ENCODE results near the gene ART1.
"Not testable (repeated sequence)": the region's sequence is repeated elsewhere in the genome, so short reads cannot be mapped to it uniquely, and the experiment has no call there.

The ART1 gene

GRCh38 chr11:3632070-3632660, 12.8 kb upstream of the ART1 start:
- no peak for DNase-seq (ENCODE audit: low read depth in 2 of 2)

- DNase-seq (ENCODE audit: low read depth in 2 of 2), result no peak
Measured at GRCh38 chr11:3635641-3636375, 9.1 kb upstream of the ART1 start.

DNA sequence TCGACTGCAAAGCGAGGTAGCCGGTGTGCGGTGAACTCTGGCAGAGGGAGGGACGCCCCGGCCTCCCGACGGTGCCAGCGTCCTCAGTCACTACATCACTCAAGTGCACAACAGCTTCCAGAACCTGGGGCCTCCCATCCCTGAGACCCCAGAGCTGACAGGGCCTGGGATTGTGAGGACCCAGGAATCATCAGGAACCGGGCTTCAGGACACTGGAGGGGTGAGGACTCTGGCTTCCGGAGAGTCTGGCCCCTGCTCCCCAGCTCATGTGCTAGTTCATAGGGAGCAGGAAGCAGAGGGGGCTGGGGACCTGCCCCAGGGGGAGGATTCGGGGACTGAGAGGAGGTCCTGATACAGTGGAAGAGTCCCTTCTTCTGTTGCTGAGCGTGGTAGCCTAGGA, 7.7 kb upstream of the ART1 start:
- no peak for DNase-seq (ENCODE audit: low read depth in 2 of 2)

DNA sequence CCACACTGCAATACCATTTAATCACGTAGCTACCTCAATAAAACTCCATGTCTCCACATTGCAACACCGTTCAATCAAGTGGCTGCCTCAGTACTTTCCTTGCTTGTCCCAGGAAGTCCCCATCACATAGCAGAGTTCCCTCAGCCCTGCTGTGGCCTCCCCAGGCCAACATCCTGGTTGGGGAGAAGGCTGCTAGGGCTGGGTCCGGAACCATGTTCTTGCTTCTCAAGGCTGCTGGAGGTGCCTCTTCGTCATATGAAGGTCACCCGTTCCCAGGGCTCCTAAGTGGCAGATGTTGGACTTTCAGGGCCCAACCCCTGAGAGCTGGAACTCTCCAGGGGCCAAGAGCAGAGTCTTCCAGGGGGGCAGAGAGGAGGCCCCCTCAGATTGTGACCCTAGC, 6.4 kb upstream of the ART1 start:
- DNase-seq (ENCODE audit: low read depth in 2 of 2), result no peak

DNA sequence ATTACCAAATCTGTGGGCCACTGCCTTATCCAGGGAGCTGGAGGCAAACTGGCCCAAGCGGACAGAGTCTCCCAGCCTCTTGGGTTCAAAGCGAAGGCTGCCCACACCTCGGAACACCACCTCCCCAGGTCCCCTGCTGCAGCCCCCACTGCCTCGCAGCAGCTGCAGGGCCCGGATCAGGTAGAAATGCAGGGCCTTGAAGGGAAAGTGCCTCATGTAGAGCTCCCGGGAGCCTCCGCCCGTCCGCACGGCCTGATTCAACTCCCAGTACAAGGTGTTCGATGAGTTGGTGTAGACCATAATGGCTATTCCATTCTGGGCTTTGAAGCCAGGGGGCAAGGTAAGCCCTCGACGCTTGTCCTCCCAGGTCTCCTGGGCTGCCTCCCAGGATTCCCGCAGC, 5.1 kb upstream of the ART1 start:
- no peak for DNase-seq (ENCODE audit: low read depth in 2 of 2)

DNA sequence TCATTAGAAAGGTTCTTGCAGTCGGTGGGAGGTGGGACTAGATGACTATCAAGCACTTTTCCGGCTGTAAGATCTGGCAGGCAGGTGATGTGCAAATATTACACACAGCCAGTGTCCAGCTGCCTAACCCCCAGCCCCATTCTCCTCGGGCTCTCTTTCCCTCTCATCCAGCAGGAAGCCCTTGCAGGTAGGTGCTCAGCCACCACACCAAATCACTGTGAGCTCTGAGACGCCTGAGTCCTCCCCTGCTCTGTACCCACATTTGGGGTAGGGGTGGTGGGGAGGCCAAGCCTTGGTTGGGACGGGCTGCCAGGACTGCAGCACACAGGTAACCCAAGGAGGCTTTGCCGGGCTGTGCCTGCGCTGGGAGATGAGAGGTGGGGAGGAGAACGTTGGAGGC, 3.7 kb upstream of the ART1 start:
- DNase-seq (ENCODE audit: low read depth in 2 of 2), result no peak

DNA sequence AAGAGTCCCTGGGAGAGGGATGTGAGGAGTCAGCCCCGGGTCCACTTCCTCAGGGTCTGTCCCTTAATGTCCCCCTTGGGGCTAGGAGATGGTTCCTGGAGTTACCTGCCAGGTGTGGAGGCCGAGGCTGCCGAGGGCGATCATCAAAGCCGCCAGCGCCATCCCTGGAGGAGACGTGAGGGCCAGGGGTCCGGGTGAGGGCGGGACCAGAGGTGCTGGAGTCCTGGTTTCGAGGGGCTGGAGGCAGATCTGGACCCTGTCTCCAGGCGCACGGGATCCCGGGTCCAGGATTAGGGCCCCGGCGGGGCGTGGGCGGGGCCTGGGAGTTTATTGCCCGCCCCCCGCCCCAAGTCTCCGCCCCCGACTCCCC, 3.2 kb upstream of the ART1 start, which contains the start of gene ART5:
TSS of gene ART5 (minus strand) at position 292 of the 370 bp plus-strand sequence. CDS start at position 162, 130 bp downstream.
- DNase-seq (ENCODE audit: low read depth in 2 of 2), result no peak

- peak; percentile 8 to 34 for DNase-seq (ENCODE audit: low read depth in 2 of 2)
Measured at GRCh38 chr11:3642071-3642951, 2.6 kb upstream of the ART1 start.

DNA sequence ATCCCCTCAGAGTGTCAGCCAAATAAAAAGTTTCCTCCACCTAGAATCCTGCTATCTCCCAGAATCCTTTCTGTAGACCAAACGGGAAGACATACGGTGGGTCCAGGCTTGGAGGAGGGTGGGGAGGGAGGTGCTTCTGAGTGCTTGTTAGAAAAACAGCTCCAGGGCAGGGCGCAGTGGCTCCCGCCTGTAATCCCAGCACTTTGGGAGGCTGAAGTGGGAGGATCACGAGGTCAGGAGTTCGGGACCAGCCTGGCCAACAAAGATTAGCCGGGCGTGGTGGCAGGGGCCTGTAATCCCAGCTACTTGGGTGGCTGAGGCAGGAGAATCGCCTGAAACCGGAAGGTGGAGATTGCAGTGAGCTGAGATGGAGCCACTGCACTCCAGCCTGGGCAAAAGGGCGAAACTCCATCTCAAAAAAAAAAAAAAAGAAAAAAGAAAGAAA, 1.8 kb upstream of the ART1 start:
- not testable (repeated sequence) for DNase-seq (ENCODE audit: low read depth in 2 of 2)

GRCh38 chr11:3645552-3645951, 624 bp downstream of the ART1 start:
- DNase-seq (ENCODE audit: low read depth in 2 of 2), result no peak

DNA sequence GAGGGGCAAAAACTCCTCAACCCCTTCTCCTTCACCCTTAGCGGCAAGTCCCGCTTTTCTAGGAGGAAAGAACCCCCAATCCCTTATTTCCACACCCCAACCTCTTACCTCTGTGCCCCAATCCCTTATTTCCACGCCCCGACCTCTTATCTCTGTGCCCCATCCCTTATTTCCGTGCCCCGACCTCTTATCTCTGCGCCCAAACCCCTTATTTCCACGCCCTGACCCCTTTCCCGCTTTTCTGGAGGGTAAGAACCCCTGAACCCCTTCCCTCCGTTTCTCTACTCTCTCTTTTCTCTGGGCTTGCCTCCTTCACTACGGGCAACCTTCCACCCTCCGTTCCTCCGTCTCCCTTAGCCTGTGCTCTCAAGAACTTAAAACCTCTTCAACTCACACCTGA, 3.9 kb downstream of the ART1 start:
- not testable (repeated sequence) for DNase-seq (ENCODE audit: low read depth in 2 of 2)

GRCh38 chr11:3649374-3649773, 4.4 kb downstream of the ART1 start:
- not testable (repeated sequence) for DNase-seq (ENCODE audit: low read depth in 2 of 2)

DNA sequence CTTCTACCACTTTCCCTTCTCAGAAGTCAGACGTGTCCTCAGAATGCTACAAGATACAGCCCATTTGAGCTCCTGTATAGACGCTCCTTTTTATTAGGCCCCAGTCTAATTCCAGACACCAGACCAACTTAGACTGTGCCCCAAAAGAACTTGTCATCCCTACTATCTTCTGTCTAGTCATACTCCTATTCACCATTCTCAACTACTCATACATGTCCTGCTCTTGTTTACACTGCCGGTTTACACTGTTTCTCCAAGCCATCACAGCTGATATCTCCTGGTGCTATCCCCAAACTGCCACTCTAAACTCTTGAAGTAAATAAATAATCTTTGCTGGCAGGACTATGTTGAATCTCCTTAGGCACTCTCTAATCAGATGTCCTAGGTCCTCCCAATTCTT, 7.6 kb downstream of the ART1 start:
- not testable (repeated sequence) for DNase-seq (ENCODE audit: low read depth in 2 of 2)

- no peak for DNase-seq (ENCODE audit: low read depth in 2 of 2)
Measured at GRCh38 chr11:3655547-3655946, 10.6 kb downstream of the ART1 start.

DNA sequence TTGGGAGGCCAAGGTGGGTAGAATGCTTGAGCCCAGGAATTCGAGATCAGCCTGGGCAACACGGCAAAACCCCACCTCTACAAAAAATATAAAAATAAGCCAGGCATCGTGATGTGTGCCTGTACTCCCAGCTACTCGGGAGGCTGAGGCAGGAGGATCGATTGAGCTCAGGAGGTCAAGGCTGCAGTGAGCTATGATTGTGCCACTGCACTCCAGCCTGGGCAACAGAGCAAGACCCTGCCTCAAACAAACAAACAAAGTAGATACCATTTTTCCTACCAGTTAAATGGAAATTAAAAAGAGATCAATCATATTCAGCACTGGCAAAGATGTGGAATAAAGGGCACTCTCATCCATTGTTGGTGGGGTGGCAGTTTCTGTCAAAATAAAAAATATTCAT, 12.4 kb downstream of the ART1 start:
- DNase-seq (ENCODE audit: low read depth in 2 of 2), result not testable (repeated sequence)

DNA sequence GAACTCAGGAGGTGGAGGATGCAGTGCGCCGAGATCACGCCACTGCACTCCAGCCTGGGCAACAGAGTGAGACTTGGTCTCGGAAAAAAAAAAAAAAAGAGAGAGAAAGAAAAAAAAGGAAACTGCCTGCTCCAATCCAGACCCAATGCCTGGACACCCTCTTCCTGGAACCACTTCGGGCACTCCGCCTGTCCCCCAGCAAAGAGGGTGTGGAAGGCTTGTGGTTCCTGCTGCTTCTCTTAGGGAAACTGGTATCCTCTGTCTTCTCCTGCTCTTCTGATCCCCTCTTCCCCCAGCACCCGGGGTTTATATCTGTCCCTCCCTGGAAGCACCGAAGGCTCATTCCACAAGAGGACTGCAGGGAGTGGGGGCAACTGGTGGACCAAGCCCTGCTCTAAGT, 13.3 kb downstream of the ART1 start:
- no peak for DNase-seq (ENCODE audit: low read depth in 2 of 2)

DNA sequence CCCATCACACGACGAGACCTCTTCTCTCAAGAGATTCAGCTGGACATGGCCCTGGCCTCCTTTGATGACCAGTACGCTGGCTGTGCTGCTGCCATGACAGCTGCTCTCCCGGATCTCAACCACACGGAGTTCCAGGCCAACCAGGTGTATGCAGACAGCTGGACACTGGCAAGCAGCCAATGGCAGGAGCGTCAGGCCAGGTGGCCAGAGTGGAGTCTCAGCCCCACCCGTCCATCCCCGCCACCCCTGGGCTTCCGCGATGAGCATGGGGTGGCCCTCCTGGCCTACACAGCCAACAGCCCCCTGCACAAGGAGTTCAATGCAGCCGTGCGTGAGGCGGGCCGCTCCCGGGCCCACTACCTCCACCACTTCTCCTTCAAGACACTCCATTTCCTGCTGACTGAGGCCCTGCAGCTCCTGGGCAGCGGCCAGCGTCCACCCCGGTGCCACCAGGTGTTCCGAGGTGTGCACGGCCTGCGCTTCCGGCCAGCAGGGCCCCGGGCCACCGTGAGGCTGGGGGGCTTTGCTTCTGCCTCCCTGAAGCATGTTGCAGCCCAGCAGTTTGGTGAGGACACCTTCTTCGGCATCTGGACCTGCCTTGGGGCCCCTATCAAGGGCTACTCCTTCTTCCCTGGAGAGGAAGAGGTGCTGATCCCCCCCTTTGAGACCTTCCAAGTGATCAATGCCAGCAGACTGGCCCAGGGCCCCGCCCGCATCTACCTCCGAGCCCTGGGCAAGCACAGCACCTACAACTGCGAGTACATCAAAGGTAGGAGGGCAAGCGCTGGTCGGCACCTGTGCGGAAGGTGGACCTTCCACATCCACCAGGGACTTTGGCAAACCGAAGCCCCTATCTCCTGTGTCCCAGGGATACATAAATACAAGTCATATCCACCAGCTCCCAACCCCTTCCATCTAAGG, 14.9 kb downstream of the ART1 start:
- DNase-seq (ENCODE audit: low read depth in 2 of 2), result no peak

DNA sequence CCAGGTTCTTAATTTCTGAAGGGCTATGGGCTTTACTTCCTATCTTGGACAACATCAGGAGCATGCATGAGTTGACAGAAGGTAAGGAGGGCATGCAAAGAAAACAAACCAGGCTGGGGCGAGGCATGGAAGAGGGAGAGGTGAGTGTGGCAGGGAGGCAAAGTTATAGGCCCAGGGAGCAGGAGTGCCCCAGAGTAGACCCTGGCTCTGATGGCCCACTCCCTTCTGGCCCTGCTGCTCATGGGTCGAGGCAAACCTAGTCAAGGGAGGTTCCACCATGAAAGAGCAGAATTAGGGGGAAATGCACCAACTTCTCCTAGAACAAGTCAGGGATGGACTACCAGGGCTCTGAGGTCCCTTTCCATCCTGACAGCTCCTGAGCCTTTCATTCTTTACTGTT, 16.0 kb downstream of the ART1 start:
- no peak for DNase-seq (ENCODE audit: low read depth in 2 of 2)

GRCh38 chr11:3662856-3663255, 17.9 kb downstream of the ART1 start:
- DNase-seq (ENCODE audit: low read depth in 2 of 2), result no peak

DNA sequence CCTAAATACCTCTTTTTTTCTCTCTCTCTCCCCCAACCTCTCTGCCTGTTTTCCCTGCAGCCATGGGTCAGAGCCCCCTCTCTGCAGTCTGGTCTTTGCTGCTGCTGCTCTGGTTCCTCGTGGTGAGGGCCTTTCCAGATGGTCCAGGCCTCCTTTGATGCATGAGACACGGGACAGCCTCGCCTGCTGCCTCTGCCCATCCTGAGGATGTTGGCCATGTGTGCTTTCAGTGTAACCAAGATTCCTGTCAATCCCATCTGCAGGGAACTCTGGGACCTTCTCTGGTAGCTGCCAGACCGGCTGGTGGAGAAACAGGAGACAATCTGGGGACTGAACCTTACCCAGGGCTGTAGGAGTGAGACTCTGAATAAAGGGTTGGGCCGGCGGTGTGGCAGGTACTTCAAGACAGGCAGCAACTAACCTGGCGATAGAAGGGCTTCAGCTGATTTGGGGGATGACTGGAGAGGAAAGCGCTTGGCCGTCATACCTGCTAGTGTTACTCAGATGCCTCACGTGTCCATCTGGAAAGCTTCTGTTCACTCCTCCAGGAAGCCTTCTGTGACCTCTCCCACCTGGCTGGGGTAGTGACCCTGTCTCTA, 19.2 kb downstream of the ART1 start:
- no peak for DNase-seq (ENCODE audit: low read depth in 2 of 2)

Data from activated CD8-positive, alpha-beta memory T cell treated with anti-CD3 and anti-CD28 coated beads for 4 hours (primary cell).